Endodermal cell (in vitro differentiated cells): Measurements from ENCODE around the gene MPPE1. TPM values are rescaled to one million over a fixed set of nuclear protein-coding genes. Genes with fewer than 3 reads are reported as not detected.

ENCODE experiments used
- DNase-seq: peaks from one replicate; pipeline ENCODE4 v3.0.0-alpha.2; 2017
- H3K27ac ChIP-seq: 2 replicates; pipeline ENCODE4 v1.5.1; 2013; ENCODE audit warnings: mild to moderate bottlenecking, low read depth, low read length, moderate library complexity
- H3K27me3 ChIP-seq: 2 replicates; pipeline ENCODE4 v1.6.1; 2013; ENCODE audit warnings: mild to moderate bottlenecking, low read length, moderate library complexity; ENCODE audit not compliant: insufficient read depth, control insufficient read depth, poor library complexity, severe bottlenecking
- H3K36me3 ChIP-seq: 2 replicates; pipeline ENCODE4 v1.7.0; 2013; ENCODE audit warnings: mild to moderate bottlenecking, low read length, moderate library complexity; ENCODE audit not compliant: control insufficient read depth, insufficient read depth
- H3K4me1 ChIP-seq: one replicate; pipeline ENCODE4 v1.7.0; 2013; ENCODE audit warnings: low read length; ENCODE audit not compliant: control insufficient read depth, insufficient read depth
- H3K4me3 ChIP-seq: 2 replicates; pipeline ENCODE4 v1.5.1; 2013; ENCODE audit warnings: mild to moderate bottlenecking, low read length, moderate library complexity
- H3K9ac ChIP-seq: 2 replicates; pipeline ENCODE4 v1.6.1; 2013; ENCODE audit warnings: mild to moderate bottlenecking, low read length, moderate library complexity; ENCODE audit not compliant: poor library complexity, severe bottlenecking; ENCODE audit errors: extremely low read depth
- H3K9me3 ChIP-seq: 2 replicates; pipeline ENCODE4 v1.6.1; 2013; ENCODE audit warnings: mild to moderate bottlenecking, low read length, moderate library complexity; ENCODE audit not compliant: control insufficient read depth
- H3K27ac Mint-ChIP-seq: 2 replicates; pipeline ENCODE4 v1.8.0; 2020; ENCODE audit warnings: mixed read lengths
- H3K27me3 Mint-ChIP-seq: 2 replicates; pipeline ENCODE4 v1.8.0; 2021; ENCODE audit warnings: mild to moderate bottlenecking, mixed read lengths; ENCODE audit not compliant: insufficient read depth
- H3K36me3 Mint-ChIP-seq: 2 replicates; pipeline ENCODE4 v1.8.0; 2020; ENCODE audit warnings: low read depth, mixed read lengths
- H3K4me1 Mint-ChIP-seq: 2 replicates; pipeline ENCODE4 v1.8.0; 2020; ENCODE audit warnings: mixed read lengths
- H3K4me3 Mint-ChIP-seq: 2 replicates; pipeline ENCODE4 v1.8.0; 2020; ENCODE audit warnings: mild to moderate bottlenecking, moderate library complexity, mixed read lengths
- H3K9me3 Mint-ChIP-seq: 2 replicates; pipeline ENCODE4 v1.8.0; 2020; ENCODE audit warnings: mild to moderate bottlenecking, mixed read lengths
- CTCF ChIP-seq: fragments of 200-600 bp; sonication (generic); conservative IDR thresholded peaks from 2 replicates; pipeline ENCODE4 v1.5.0; 2021; ENCODE audit warnings: antibody characterized with exemption, mild to moderate bottlenecking
- WGBS, 2 experiments: methylation state at CpG; one replicate each; pipeline versions ENCODE4 v1.1.5 to v1.1.7; 2013; ENCODE audit warnings: missing lambda C conversion rate in 2 of 2, mixed read lengths in 1 of 2; ENCODE audit not compliant: insufficient coverage in 1 of 2, insufficient read length in 1 of 2; 5-methylcytosine and 5-hydroxymethylcytosine counted together
- total RNA-seq, 2 donors: library from RNA; stranded (reverse); fragmentation: NEBNext Ultra II Directional in 1 of 2; extraction: Animal tissue kit (Norgen Biotek cat#: 25700) in 1 of 2; gene quantifications; 2 replicates in 1 of 2; 3 replicates in 1 of 2; pipeline ENCODE4 v1.2.1, GENCODE V29; 2021

Gene MPPE1
- total RNA-seq, 2 donors from 2014 or later: 27.3 to 33.5 TPM

DNA sequence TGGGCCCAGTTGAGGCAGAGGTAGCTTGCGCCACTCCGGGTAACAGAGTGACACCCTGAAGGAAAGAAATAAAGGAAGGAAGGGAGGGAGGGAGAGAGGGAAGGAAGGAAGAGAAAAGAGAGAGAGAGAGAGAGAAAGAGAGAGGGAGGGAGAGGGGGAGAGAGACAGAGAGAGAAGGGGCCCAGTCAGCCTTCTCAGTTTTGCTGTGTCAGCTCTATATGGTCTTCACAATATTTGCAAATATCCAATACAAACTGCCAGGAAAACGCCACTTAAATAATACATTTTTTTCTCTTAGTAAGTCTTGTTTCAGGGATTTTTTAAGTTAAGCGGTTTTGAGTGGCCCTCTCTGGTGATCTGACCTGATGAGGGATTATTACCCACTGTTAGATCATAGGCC is 62.5 kb downstream of the MPPE1 start:
- no peak overlapping the region for H3K9ac ChIP-seq

DNA sequence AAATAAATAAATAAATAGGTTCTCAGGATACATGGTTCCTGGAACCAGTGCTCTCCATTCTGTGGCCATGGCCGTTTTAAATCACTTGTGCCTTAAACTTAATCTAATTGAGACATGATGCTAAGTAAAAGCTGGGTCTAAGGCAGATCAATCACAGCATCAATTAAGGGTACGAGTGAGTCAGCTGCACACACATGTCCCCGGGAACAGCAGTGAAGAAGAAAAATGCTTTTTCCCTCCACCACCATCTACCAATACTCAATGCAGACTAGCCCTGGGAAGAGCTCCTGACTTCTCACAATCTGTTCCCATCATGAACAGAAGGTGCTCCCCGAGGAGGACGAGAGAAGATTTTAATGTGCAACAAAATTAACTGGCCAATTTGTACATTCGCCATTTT is 63.7 kb downstream of the MPPE1 start:
- H3K4me3 Mint-ChIP-seq: no peak overlapping the region
- no peak overlapping the region for H3K27ac Mint-ChIP-seq
- peaks cover 18% of the 10 kb centered on the region for H3K4me1 Mint-ChIP-seq
- H3K9me3 Mint-ChIP-seq: no peaks in the 10 kb centered on the region
- Histone ChIP-seq H3K27ac (no peak overlapping the region), H3K4me1 (peaks cover 9% of the 10 kb centered on the region), H3K36me3 (peaks cover 3% of the 10 kb centered on the region), H3K4me3 (no peak overlapping the region), H3K27me3 (no peaks in the 10 kb centered on the region), H3K9ac (no peak overlapping the region), H3K9me3 (no peaks in the 10 kb centered on the region)
- H3K36me3 Mint-ChIP-seq: no peaks in the 10 kb centered on the region
- 90 to 100% methylated on average over 1 to 5 of the region's 6 CpGs for WGBS, 2 experiments
- peak; percentile 15 for DNase-seq
- no peak for TF ChIP-seq CTCF
- no peaks in the 10 kb centered on the region for H3K27me3 Mint-ChIP-seq

More for the DNA sequence above, 62.5 kb downstream of the MPPE1 start:
- Mint-ChIP-seq H3K4me1 (peaks cover 19% of the 10 kb centered on the region), H3K4me3 (no peak overlapping the region), H3K36me3 (no peaks in the 10 kb centered on the region), H3K27me3 (no peaks in the 10 kb centered on the region), H3K27ac (no peak overlapping the region), H3K9me3 (no peaks in the 10 kb centered on the region)
- H3K27me3 ChIP-seq: no peaks in the 10 kb centered on the region
- H3K9me3 ChIP-seq: no peaks in the 10 kb centered on the region
- TF ChIP-seq CTCF: no peak
- H3K36me3 ChIP-seq: peaks cover 3% of the 10 kb centered on the region
- no peak overlapping the region for H3K4me3 ChIP-seq
- H3K27ac ChIP-seq: no peak overlapping the region
- DNase-seq: peak; percentile 17
- H3K4me1 ChIP-seq: peaks cover 6% of the 10 kb centered on the region
- 90 to 92% methylated on average over 2 to 4 of the region's 4 CpGs for WGBS, 2 experiments

GRCh38 chr18:11842562-11842961 is 65.6 kb downstream of the MPPE1 start:
- WGBS, 2 experiments: 85 to 93% methylated on average over 4 to 5 of the region's 5 CpGs
- H3K36me3 Mint-ChIP-seq: no peaks in the 10 kb centered on the region
- peak; percentile 35 for DNase-seq
- no peak overlapping the region for H3K4me3 Mint-ChIP-seq
- peaks cover 13% of the 10 kb centered on the region for H3K4me1 Mint-ChIP-seq
- H3K4me1 ChIP-seq: peaks cover 9% of the 10 kb centered on the region
- no peak for TF ChIP-seq CTCF
- H3K27ac ChIP-seq: no peak overlapping the region
- no peak overlapping the region for H3K4me3 ChIP-seq
- H3K9me3 Mint-ChIP-seq: no peaks in the 10 kb centered on the region
- no peak overlapping the region for H3K9ac ChIP-seq
- H3K36me3 ChIP-seq: peaks cover 3% of the 10 kb centered on the region
- H3K27me3 Mint-ChIP-seq: no peaks in the 10 kb centered on the region
- H3K27me3 ChIP-seq: no peaks in the 10 kb centered on the region
- no peak overlapping the region for H3K27ac Mint-ChIP-seq
- no peaks in the 10 kb centered on the region for H3K9me3 ChIP-seq
